GM18858 (cell line): ENCODE results near the gene DNAAF1.
"Not testable (repeated sequence)": the region's sequence is repeated elsewhere in the genome, so short reads cannot be mapped to it uniquely, and the experiment has no call there.

Experiments
- ATAC-seq: cut with Tn5 transposase; IDR thresholded peaks from one replicate; pipeline ENCODE4 v1.9.1; 2021; ENCODE audit not compliant: unreplicated experiment

Gene DNAAF1

DNA sequence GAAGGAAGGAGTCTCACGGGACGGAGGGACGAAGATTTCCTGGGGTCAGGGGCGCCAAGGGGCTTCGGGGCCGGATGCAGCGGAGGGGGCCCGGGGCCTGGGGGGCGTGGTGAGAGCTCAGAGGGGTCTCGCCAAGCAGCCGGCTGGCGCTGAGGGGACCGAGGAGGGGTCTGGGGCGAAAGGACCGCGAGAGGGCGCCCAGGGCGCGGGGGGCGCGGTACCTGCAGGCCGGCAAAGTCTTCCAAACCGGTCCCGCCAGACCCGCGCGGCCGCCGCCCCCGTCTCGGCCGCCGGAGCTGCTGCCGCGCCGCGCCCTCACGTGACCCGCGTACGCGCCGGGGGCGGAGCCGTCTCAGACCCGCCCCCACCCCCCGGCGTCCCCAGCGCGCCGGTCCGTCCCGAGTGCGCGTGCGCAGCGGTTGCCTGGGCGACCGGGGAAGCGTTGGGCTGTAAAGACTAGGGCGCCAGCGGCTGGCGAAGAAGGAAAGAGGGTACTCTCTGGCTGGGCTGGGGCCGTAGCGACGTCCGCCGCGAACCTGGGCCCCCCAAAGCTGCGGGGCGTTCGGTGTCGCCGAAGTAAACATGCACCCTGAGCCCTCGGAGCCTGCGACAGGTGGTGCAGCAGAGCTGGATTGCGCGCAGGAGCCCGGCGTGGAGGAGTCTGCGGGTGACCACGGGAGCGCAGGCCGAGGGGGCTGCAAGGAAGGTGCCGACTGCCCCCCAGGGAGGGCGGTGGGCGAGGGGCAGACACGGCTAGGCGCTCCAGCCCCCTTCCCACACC is at the start of gene DNAAF1, which contains the start of gene HSDL1:
TSS of gene DNAAF1 (plus strand) at position 450 of the 781 bp plus-strand sequence. CDS start at position 583, 133 bp downstream.
TSS of gene HSDL1 (minus strand) at position 319 of the 781 bp plus-strand sequence. CDS start 13,856 bp downstream, outside the sequence.
- ATAC-seq, result peak; percentile 64

DNA sequence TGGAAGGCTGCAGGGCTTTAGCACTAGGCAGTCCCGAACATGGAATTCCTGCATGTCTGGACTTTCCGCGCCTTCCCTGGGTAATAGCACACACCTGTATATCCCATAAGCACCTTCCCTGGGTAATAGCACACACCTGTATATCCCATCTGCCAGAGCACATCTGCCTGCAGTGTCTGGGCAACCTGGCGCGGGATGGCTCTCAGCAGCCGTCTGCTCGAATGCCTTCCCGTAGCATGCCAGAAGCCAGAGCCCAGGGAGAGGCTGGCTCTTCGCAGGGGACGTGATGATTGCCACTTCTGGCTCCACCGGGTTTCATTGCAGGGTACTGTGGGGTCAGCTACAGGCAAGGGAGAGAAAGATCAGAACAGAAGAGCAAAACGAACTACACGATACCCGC is 49.6 kb upstream of the DNAAF1 start:
- ATAC-seq, result no peak

DNA sequence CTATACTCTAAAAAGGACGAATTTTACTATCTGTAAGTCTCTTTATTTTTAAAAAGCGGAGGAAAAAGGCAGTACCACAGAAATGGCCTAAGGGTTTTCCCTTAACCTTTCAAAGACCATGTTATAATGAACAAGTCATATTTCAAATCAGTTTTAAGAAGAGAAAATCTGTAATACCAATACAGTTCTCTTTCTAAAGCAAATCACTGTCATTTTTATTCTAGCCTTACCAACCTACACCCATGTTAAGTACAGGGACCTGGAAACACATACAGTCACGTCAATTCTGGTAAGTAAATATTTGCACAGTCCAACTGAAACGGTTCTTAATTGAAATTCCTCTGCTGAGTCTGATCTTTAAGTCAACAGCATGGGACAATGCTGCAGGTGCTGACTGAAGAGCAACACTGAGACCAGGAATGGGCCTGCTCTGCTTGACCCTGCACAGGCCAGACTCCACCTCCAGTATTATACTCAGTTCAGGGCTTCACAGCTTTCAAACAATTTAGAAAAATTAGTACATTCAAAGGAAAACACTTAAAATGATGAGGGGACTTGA is 48.6 kb upstream of the DNAAF1 start:
- no peak for ATAC-seq

DNA sequence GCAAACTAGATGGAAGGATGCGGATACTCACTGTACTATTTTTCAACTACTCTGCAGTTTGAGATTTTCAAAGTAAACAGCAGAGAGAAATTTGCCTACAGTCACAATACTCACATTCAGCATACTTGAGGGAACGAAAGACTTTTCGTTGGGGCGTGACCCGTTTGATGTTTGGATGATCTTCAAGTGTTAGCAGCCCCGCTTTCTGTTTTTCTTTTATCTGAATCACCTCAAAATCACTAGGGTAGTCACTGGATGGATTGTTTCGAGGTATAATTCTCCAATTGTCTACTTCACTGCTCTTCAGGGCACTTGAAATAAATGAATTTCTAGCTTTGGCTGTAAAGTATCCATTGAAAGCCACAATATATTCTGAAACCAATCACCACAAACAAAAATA is 46.2 kb upstream of the DNAAF1 start:
- no peak for ATAC-seq

DNA sequence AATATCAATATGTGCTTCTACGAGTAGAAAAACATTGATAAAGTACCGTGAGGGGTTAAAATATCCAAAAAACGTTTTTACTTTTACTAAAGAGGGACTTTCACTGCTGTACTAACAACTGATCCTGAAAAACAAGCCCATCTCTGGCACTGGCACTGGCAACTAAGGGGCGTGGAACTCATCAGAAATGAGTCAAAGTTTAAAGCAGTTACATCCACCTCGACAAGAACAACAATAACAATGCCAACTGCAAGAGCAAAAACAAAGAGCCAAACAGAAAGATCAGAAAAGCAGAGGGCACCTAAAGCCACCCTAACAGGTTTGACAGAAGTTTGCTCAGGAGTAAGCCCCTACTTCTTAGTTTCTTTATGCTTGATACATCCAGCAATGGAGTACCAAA is 41.4 kb upstream of the DNAAF1 start:
- no peak for ATAC-seq

DNA sequence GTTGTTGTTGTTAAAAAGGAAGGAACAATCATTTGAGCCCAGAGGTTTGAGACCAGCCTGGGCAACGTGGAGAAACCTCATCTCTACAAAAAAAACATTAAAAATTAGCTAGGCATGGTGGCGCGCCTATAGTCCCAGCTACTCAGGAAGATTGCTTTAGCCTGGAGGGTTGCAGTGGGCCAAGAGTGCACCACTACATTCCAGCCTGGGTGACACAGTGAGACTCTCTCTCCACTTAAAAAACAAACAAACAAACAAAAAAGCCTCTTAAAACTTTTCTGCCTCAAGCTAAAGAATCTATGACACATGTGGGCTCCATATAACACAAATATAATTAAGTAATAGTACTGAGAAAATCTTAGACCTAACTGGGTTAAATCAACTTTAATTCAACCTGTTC is 40.9 kb upstream of the DNAAF1 start:
- no peak for ATAC-seq

DNA sequence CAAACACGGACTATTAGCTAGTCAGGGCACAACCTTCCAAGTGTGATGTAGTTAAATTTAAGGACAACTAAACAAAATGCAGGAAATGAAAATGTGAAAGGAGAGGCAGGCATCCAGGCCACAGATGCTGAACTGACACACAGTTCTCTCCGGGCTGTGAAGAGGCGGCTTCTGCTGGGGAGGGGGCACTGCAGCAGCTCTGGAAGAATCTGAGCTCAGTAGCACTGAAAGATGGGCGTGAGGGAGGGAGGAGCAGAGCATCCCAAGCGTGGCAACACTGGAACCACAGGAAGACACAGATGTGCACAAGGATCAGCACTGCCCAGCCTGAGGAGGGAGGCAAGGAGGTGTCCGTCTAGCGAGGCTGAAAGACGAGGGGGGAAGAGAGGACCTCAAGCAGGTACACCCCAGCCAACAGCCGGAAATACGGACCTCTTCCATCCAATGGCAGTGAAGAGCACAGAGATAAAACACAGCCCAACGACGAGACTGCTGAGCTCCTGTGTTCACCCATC is 39.8 kb upstream of the DNAAF1 start:
- no peak for ATAC-seq

DNA sequence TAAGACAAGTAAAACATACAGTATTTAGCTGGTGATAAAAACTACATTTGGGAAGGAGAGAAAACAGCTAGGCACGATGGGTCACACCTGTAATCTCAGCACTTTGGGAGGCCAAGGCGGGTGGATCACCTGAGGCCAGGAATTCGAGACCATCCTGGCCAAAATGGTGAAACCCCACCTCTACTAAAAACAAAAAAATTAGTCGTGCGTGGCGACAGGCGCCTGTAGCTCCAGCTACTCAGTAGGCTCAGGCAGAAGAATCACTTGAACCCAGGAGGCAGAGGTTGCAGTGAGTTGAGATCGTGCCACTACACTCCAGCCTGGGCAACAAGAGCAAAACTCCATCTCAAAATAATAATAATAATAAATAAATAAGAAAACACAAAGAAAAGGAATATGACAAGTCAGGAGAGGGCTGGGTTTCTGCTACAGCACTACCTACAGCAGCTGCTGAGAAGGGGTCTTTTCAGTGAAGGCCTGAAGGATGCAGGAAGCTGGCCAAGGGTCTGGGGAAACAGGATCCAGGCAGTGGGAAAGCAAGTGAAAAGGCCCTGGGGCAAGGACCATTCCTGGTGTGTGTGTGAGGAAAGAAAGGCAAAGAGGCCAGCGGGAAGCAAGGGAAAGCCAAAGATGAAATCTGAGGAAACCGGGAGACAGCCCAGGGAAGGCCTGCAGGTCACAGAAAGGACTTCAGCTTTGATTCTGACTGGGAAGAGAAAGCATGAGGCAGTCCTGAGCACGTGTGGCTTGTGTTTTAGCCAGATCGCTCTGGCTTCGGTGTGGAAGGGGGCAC is 39.0 kb upstream of the DNAAF1 start:
- no peak for ATAC-seq

DNA sequence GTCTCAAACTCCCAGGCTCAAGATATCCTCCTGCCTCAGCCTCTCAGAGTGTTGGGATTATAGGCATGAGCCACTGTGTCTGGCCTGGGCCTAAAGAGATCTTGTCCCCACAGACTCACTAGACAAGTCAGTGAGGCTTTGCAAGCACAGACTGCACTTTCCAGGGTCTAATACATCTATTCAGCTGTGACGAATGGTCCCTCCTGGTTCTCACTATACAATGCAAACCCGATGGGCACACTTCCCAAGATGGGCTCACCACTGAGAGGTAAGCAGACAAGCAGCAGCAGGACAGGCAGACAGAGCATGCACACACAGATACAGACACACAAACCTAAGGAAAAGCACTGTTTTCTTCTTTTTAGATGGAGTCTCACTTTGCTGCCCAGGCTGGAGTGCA is 37.2 kb upstream of the DNAAF1 start:
- ATAC-seq, result no peak

DNA sequence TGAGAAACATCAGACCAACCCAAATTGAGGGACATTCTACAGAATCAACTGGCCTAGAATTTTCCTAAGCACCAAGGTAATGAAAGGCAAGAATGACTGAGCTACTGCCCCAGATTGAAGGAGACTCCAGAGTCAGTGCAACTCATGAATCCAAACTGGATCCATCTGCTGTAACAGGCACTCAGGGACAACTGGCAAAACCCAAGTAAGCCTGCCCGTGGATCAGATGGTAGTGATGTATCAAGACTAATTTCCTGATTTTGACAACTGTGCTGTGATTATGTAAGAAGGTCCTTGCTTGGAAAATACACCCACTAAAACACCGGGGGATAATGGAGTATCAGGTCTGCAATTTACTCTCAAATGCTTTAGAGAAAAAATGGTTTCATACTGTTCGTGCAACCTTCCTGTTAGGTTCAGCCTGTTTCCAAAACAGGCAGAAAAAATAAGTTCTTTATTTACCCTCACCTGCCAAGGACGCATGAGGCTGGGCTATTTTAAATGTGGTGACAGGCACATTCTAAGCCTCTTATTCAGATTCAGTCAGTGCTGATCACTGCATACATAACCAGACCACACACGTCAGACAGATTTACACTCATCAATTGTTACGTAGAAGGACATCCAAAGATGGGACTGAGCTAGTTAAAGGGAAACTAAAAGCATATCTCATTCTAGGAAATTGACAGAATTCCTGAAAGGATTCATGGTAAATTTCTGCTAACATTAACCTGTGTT is 35.3 kb upstream of the DNAAF1 start:
- ATAC-seq, result no peak

DNA sequence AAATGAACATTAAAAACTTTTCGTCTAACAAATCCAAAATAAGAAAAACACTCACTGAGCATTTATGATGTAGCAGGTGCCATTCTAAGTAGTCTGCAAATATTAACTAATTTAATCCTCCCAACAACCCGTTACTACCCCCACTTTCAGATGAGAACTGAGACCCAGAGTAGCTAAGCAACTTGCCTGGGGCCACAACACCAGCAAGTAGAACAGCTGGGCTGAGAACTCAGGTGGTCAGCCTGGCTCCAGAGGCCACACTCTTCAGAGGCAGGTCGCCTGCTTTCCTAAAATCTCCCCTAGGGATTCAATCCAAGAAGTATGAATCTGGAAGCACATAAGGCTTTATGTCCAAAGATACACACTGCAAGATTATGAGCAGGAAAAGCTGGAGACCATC is 34.6 kb upstream of the DNAAF1 start:
- ATAC-seq, result no peak

DNA sequence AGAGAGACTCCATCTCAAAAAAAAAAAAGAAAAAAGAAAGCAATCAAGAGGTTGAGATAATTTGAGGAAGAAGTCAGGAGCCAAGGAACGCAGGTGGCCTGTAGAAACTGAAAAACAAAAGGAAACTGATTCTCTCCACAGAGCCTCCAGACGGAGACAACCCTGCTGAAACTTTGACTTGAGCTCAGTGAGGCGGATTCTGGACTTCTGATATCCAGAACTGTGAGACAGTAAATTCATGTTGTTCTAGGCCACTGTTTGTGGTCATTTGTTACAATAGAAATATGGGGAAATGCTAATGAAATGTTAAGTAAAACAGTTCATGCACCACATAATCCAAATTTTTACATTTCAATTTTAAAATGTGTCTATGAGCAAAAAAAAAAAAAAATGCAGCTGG is 33.6 kb upstream of the DNAAF1 start:
- no peak for ATAC-seq

DNA sequence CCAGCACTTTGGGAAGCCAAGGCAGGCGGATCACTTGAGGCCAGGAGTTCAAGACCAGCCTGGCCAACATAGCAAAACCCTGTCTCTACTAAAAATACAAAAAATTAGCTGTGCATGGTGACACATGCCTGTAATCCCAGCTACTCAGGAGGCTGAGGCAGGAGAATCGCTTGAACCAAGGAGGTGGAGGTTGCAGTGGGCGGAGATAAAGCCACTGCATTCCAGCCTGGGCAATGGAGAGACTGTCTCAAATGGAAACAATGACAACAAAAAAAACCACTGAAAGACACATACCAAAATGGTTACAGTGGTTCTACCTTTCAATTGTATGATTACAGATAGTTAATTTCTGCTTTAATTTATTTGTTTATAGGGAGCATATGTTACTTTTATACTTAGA is 33.2 kb upstream of the DNAAF1 start:
- not testable (repeated sequence) for ATAC-seq

DNA sequence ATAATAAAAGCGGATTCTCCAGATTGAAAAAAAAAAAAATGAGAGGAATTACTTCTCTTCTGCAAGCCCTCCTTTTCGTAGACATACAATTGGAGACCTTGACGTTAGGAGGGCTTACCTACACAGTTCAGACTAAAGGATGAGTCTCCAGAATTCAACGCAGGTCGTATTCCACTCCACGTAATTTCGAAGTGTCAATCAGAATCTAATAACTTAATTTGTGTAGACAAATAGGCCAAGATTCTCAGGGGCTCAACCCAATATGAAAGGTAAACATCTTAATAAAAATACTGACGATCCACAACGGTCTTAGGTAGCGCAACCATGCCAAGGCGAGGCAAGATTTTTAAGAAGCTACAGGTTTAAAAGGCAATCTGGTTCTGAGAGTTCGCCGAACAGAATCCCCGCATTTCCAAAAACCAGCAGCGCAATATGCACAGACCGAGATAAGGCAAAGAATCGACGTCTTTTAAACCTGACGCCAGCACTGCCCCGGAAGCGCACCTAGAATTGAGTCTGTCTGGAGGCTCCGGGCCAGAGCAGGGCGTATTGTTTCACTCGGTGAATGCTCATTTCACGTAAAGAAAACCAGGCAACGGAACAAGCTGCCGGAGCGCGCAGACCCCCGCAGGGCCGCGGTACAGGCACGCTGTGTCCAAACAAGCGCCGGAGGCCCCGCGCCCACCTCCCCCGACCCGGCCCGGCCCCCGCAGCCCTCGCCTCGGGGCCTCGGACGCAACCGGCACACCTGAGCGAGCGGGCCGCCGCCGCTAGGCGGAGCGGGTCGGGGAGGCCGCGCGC is 29.0 kb upstream of the DNAAF1 start:
- ATAC-seq, result peak; percentile 20

DNA sequence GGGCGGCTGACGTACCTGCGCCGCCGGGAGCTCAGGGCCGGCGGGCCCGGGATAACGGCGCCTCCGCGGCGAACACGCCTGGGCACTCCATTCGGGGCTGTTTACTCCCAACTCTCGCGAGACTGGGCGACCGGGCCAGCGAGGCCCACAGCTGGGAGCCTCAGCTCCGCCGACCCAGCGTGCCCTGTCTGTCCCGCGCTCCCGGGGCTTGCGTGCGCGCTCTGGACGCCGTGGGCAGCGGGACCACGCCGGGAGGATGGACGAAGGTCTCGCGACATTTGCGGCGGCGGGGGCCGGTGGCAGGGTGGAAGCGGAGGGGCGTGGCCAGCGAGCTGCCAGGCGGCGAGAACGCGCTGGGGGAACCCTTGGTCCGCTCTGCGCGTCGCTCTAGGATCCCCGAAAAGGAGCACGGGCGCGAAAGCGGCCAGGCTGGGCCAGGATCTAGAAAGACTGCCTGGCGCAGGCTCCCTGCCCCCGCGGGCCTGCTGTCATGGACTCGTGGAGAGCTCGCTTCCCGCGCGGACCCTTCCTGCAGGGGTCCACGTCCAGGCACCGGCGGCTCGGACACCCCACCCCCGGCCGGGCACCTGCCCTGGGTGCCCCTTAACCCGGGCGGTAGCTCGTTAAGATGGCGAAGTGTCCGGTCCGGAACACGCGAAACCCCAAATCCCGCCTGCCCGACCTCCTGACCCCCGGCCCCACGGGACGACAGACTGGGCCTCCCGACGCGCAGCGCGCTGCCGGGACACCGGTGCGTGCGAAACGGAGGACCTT is 28.2 kb upstream of the DNAAF1 start, which contains the start of gene MBTPS1:
TSS of gene MBTPS1 (minus strand) at position 223 of the 774 bp plus-strand sequence. CDS start 15,159 bp downstream, outside the sequence.
- ATAC-seq, result peak; percentile 87

DNA sequence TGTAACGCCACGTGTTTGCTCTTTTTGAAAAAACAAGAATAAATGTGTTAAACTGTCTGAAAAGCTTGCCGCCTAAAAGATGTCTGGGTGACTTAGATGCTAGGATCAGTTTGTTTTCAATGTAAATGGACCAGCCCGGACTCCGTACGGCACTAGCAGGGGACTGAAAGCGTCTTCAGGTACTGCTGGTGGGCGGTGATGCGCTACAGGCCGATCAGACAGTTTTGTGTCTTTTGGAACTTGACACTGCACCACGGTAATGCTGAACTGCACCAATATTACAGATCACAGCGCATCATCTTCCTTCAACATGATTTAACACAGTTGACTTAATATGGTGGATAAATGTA is 27.6 kb upstream of the DNAAF1 start:
- no peak for ATAC-seq

DNA sequence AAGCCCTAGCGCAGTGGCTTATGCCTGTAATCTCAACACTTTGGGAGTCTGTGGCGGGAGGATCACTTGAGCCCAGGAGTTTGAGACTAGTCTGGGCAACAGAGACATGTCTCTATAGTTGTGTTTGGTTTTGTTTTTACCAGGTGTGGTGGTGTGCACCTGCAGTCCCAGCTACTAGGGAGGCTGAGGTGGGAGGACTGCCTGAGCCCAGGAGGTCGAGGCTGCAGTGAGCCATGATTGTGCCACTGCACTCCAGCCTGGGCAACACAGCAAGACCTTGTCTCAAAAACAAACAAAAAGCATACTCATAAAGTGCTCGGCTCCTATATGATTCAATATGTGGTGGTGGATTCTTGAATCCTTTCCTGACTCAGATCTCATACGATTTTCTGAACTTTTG is 26.8 kb upstream of the DNAAF1 start:
- ATAC-seq, result not testable (repeated sequence)

DNA sequence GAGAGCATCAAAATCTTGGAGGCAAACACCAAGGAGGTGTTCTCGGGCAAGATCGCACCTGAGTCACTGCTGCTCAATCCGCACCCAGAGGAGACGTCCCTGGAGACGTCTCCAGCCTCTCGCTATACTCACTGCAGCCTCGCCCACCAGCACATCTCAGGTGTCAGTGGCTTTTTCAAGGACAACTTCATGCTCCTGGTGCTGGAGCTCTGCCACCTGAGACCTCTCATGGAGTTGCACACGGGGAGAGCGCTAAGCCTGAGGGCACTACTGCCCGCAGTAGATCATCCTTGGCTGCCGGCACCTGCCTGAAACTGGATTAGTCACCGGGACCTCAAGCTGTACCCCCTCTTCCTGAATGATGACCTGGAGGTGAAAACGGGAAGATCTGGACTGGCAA is 25.7 kb upstream of the DNAAF1 start:
- ATAC-seq, result no peak

DNA sequence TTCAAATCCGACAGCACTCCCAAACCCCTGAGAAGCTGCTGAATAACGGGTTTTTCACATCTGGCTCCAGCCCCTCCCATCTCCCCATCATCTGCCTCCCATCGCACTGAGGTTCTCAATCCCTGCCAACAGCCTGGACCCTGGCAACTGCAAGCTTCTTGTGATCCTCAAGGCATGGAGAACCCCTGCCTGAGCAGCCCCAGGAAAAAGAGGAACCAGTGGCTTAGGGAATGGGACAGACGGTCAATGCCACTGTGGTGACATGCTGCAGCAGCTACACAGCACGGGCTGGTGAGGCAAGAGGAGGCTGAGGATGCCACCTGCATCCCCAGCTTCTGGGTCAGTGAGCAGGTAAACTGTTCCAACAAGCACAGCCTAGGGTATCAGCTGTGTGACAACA is 25.1 kb upstream of the DNAAF1 start:
- ATAC-seq, result no peak
